ENCODE data around the gene CLTCL1. TPM values are rescaled to one million over a fixed set of nuclear protein-coding genes. Genes with fewer than 3 reads are reported as not detected.

Gene CLTCL1
- polyA plus RNA-seq, 1 donor (not counting 4 experiments of a cell fraction or from before 2014, with no cell fraction given) = 12.4 TPM

GRCh38 chr22:19212302-19212870, 79.1 kb downstream of the CLTCL1 start:
- Histone ChIP-seq H4K20me1 (ENCODE audit: control insufficient read depth, extremely low read depth, insufficient read depth, low read length) (no peaks in the 10 kb centered on the region), H3K9ac (ENCODE audit: control insufficient read depth, extremely low read depth, insufficient read depth, low read length) (no peak overlapping the region), H3K27me3 (ENCODE audit: control insufficient read depth, extremely low read depth, insufficient read depth, low read length) (no peaks in the 10 kb centered on the region), H3K9me1 (ENCODE audit: control insufficient read depth, extremely low read depth, insufficient read depth, low read length) (no peaks in the 10 kb centered on the region), H3K36me3 (ENCODE audit: control insufficient read depth in 2 of 2, extremely low read depth in 1 of 2, insufficient read depth in 2 of 2, low read length in 2 of 2) (peaks cover 13 to 36% of the 10 kb centered on the region in 2 experiments), H3K27ac (ENCODE audit: control insufficient read depth, insufficient read depth, low read length) (no peak overlapping the region), H2AFZ (ENCODE audit: control insufficient read depth, low read length) (no peak overlapping the region), H3K4me1 (ENCODE audit: control insufficient read depth, extremely low read depth, insufficient read depth, low read length) (no peaks in the 10 kb centered on the region), H3K9me3 (ENCODE audit: control insufficient read depth, low read depth, low read length) (no peaks in the 10 kb centered on the region), H3K4me3 (ENCODE audit: control insufficient read depth in 2 of 3, extremely low read depth in 1 of 3, insufficient read depth in 2 of 3, low read depth in 1 of 3, low read length in 3 of 3) (no peak overlapping the region), H3K4me2 (ENCODE audit: control insufficient read depth, extremely low read depth, insufficient read depth, low read depth, low read length) (no peak overlapping the region), H3K79me2 (ENCODE audit: control insufficient read depth, insufficient read depth, low read length) (no peaks in the 10 kb centered on the region)
- dilution Hi-C loops (cut with MboI; ENCODE audit: extremely low pct_ligation_motif_present, low sequenced_read_pairs) = no loop called here
- FAIRE-seq (no peak), DNase-seq (ENCODE audit: low read depth, low spot score) (no peak)
- TF ChIP-seq CTCF (optimal IDR thresholded peaks at IDR 0.05 in 1 of 3, IDR thresholded peaks at IDR 0.05 in 1 of 3, conservative IDR thresholded peaks at IDR 0.05 in 1 of 3; ENCODE audit: extremely low read depth in 1 of 3, insufficient read depth in 2 of 3, low read length in 3 of 3) = no peak
- TF ChIP-seq EZH2 (IDR thresholded peaks at IDR 0.05; ENCODE audit: low read length) = no peak

- Histone ChIP-seq H3K9me3 (ENCODE audit: control insufficient read depth, low read depth, low read length) (no peaks in the 10 kb centered on the region), H4K20me1 (ENCODE audit: control insufficient read depth, extremely low read depth, insufficient read depth, low read length) (no peaks in the 10 kb centered on the region)
- TF ChIP-seq EZH2 (IDR thresholded peaks at IDR 0.05; ENCODE audit: low read length) = no peak
- TF ChIP-seq CTCF (optimal IDR thresholded peaks at IDR 0.05 in 1 of 3, IDR thresholded peaks at IDR 0.05 in 1 of 3, conservative IDR thresholded peaks at IDR 0.05 in 1 of 3; ENCODE audit: extremely low read depth in 1 of 3, insufficient read depth in 2 of 3, low read length in 3 of 3) = no peak
These were observed 81.3 kb downstream of the CLTCL1 start for GRCh38 chr22:19210188-19210587.

More at GRCh38 chr22:19210188-19210587, 81.3 kb downstream of the CLTCL1 start:
- peaks cover 10 to 28% of the 10 kb centered on the region in 2 experiments for H3K36me3 ChIP-seq (ENCODE audit: control insufficient read depth in 2 of 2, extremely low read depth in 1 of 2, insufficient read depth in 2 of 2, low read length in 2 of 2)
- DNase-seq (ENCODE audit: low read depth, low spot score) (no peak), FAIRE-seq (no peak)
- no peaks in the 10 kb centered on the region for H3K4me1 ChIP-seq (ENCODE audit: control insufficient read depth, extremely low read depth, insufficient read depth, low read length)
- H3K4me3 ChIP-seq (ENCODE audit: control insufficient read depth in 2 of 3, extremely low read depth in 1 of 3, insufficient read depth in 2 of 3, low read depth in 1 of 3, low read length in 3 of 3) = no peak overlapping the region
- dilution Hi-C loops (cut with MboI; ENCODE audit: extremely low pct_ligation_motif_present, low sequenced_read_pairs) = no loop called here
- H3K4me2 ChIP-seq (ENCODE audit: control insufficient read depth, extremely low read depth, insufficient read depth, low read depth, low read length) = no peak overlapping the region
- H3K79me2 ChIP-seq (ENCODE audit: control insufficient read depth, insufficient read depth, low read length) = no peaks in the 10 kb centered on the region
- no peaks in the 10 kb centered on the region for H3K27me3 ChIP-seq (ENCODE audit: control insufficient read depth, extremely low read depth, insufficient read depth, low read length)
- no peak overlapping the region for H3K9ac ChIP-seq (ENCODE audit: control insufficient read depth, extremely low read depth, insufficient read depth, low read length)
- H3K27ac ChIP-seq (ENCODE audit: control insufficient read depth, insufficient read depth, low read length) = no peak overlapping the region
- no peaks in the 10 kb centered on the region for H3K9me1 ChIP-seq (ENCODE audit: control insufficient read depth, extremely low read depth, insufficient read depth, low read length)
- H2AFZ ChIP-seq (ENCODE audit: control insufficient read depth, low read length) = no peak overlapping the region
